Measurements from ENCODE around the gene CLNK. TPM values are rescaled to one million over a fixed set of nuclear protein-coding genes. Genes with fewer than 3 reads are reported as not detected.

The CLNK gene
- total and polyA plus RNA-seq, 5 donors from 2014 or later = 0.67 to 4.5 (median 2.5) TPM

- Mint-ChIP-seq H3K27me3 (no peaks in the 10 kb centered on the region), H3K4me1 (peaks cover 3 to 30% (median 16%) of the 10 kb centered on the region in 4 donors), H3K4me3 (peak overlapping the region in 1 of 4 donors; percentile 18), H3K36me3 (no peaks in the 10 kb centered on the region), H3K9me3 (peaks cover 0 to 3% (median 0%) of the 10 kb centered on the region in 7 donors), H3K27ac (no peak overlapping the region)
- Histone ChIP-seq H3K36me3 (ENCODE audit: control insufficient read depth, insufficient read depth, low read length) (no peaks in the 10 kb centered on the region), H3K4me3 (ENCODE audit: low read depth, low read length) (no peak overlapping the region), H3K27ac (ENCODE audit: insufficient read depth, low read length, poor library complexity, severe bottlenecking) (peak overlapping the region; percentile 66), H3K9me3 (ENCODE audit: control insufficient read depth in 2 of 2, low read length in 2 of 2) (no peaks in the 10 kb centered on the region), H3K27me3 (ENCODE audit: control insufficient read depth, insufficient read depth, low read length) (no peaks in the 10 kb centered on the region), H3K4me1 (ENCODE audit: control insufficient read depth, insufficient read depth, low read length, poor library complexity, severe bottlenecking) (peaks cover 8% of the 10 kb centered on the region)
- no peak for DNase-seq
- ATAC-seq (ENCODE audit: low read depth in 2 of 2) = no peak
Observed at GRCh38 chr4:10715696-10716095, 31.1 kb upstream of the CLNK start.

- Histone ChIP-seq H3K36me3 (ENCODE audit: control insufficient read depth, insufficient read depth, low read length) (no peaks in the 10 kb centered on the region), H3K27me3 (ENCODE audit: control insufficient read depth, insufficient read depth, low read length) (no peaks in the 10 kb centered on the region), H3K9me3 (ENCODE audit: control insufficient read depth in 2 of 2, low read length in 2 of 2) (no peaks in the 10 kb centered on the region), H3K27ac (ENCODE audit: insufficient read depth, low read length, poor library complexity, severe bottlenecking) (no peak overlapping the region), H3K4me1 (ENCODE audit: control insufficient read depth, insufficient read depth, low read length, poor library complexity, severe bottlenecking) (peaks cover 8% of the 10 kb centered on the region), H3K4me3 (ENCODE audit: low read depth, low read length) (peak overlapping the region; percentile 15)
- Mint-ChIP-seq H3K36me3 (no peaks in the 10 kb centered on the region), H3K27ac (no peak overlapping the region), H3K4me1 (peaks cover 3 to 25% (median 14%) of the 10 kb centered on the region in 4 donors), H3K9me3 (peaks cover 0 to 3% (median 0%) of the 10 kb centered on the region in 7 donors), H3K27me3 (no peaks in the 10 kb centered on the region), H3K4me3 (no peak overlapping the region)
- ATAC-seq (ENCODE audit: low read depth in 2 of 2) = no peak
- DNase-seq = no peak
Observed at GRCh38 chr4:10715135-10715534, 30.6 kb upstream of the CLNK start.

GRCh38 chr4:10713591-10713990 lies 29.0 kb upstream of the CLNK start:
- Mint-ChIP-seq H3K4me3 (no peak overlapping the region), H3K27ac (peak overlapping the region in 2 of 3 donors; percentile 21 to 32), H3K4me1 (peaks cover 3 to 16% (median 11%) of the 10 kb centered on the region in 4 donors), H3K36me3 (no peaks in the 10 kb centered on the region), H3K9me3 (peaks cover 0 to 3% (median 0%) of the 10 kb centered on the region in 7 donors), H3K27me3 (no peaks in the 10 kb centered on the region)
- no peak for DNase-seq
- no peaks in the 10 kb centered on the region for H3K36me3 ChIP-seq (ENCODE audit: control insufficient read depth, insufficient read depth, low read length)
- no peaks in the 10 kb centered on the region for H3K9me3 ChIP-seq (ENCODE audit: control insufficient read depth in 2 of 2, low read length in 2 of 2)
- no peak for ATAC-seq (ENCODE audit: low read depth in 2 of 2)
- no peak overlapping the region for H3K4me3 ChIP-seq (ENCODE audit: low read depth, low read length)
- H3K4me1 ChIP-seq (ENCODE audit: control insufficient read depth, insufficient read depth, low read length, poor library complexity, severe bottlenecking) = peaks cover 8% of the 10 kb centered on the region
- H3K27ac ChIP-seq (ENCODE audit: insufficient read depth, low read length, poor library complexity, severe bottlenecking) = no peak overlapping the region
- H3K27me3 ChIP-seq (ENCODE audit: control insufficient read depth, insufficient read depth, low read length) = no peaks in the 10 kb centered on the region

- H3K9me3 Mint-ChIP-seq = peaks cover 0 to 2% (median 0%) of the 10 kb centered on the region in 7 donors
- Histone ChIP-seq H3K36me3 (ENCODE audit: control insufficient read depth, insufficient read depth, low read length) (no peaks in the 10 kb centered on the region), H3K27me3 (ENCODE audit: control insufficient read depth, insufficient read depth, low read length) (no peaks in the 10 kb centered on the region), H3K27ac (ENCODE audit: insufficient read depth, low read length, poor library complexity, severe bottlenecking) (no peak overlapping the region), H3K9me3 (ENCODE audit: control insufficient read depth in 2 of 2, low read length in 2 of 2) (no peaks in the 10 kb centered on the region), H3K4me1 (ENCODE audit: control insufficient read depth, insufficient read depth, low read length, poor library complexity, severe bottlenecking) (no peaks in the 10 kb centered on the region), H3K4me3 (ENCODE audit: low read depth, low read length) (no peak overlapping the region)
- DNase-seq = no peak
- H3K36me3 Mint-ChIP-seq = no peaks in the 10 kb centered on the region
- no peak overlapping the region for H3K27ac Mint-ChIP-seq
- peaks cover 0 to 8% (median 2%) of the 10 kb centered on the region in 4 donors for H3K4me1 Mint-ChIP-seq
- H3K4me3 Mint-ChIP-seq = no peak overlapping the region
- H3K27me3 Mint-ChIP-seq = no peaks in the 10 kb centered on the region
- ATAC-seq (ENCODE audit: low read depth in 2 of 2) = no peak
Observed at GRCh38 chr4:10706236-10706635, 21.7 kb upstream of the CLNK start.

- no peak for DNase-seq
- Histone ChIP-seq H3K9me3 (ENCODE audit: control insufficient read depth in 2 of 2, low read length in 2 of 2) (no peaks in the 10 kb centered on the region), H3K4me1 (ENCODE audit: control insufficient read depth, insufficient read depth, low read length, poor library complexity, severe bottlenecking) (no peaks in the 10 kb centered on the region), H3K27me3 (ENCODE audit: control insufficient read depth, insufficient read depth, low read length) (no peaks in the 10 kb centered on the region), H3K27ac (ENCODE audit: insufficient read depth, low read length, poor library complexity, severe bottlenecking) (no peak overlapping the region), H3K36me3 (ENCODE audit: control insufficient read depth, insufficient read depth, low read length) (no peaks in the 10 kb centered on the region), H3K4me3 (ENCODE audit: low read depth, low read length) (no peak overlapping the region)
- Mint-ChIP-seq H3K4me3 (no peak overlapping the region), H3K4me1 (peaks cover 0 to 8% (median 2%) of the 10 kb centered on the region in 4 donors), H3K27me3 (no peaks in the 10 kb centered on the region), H3K36me3 (no peaks in the 10 kb centered on the region), H3K9me3 (peaks cover 0 to 2% (median 0%) of the 10 kb centered on the region in 7 donors), H3K27ac (peak overlapping the region in 1 of 3 donors; percentile 22)
- ATAC-seq (ENCODE audit: low read depth in 2 of 2) = no peak
Observed at GRCh38 chr4:10704430-10704810, 19.9 kb upstream of the CLNK start.

GRCh38 chr4:10703766-10704429 lies 19.3 kb upstream of the CLNK start:
- no peaks in the 10 kb centered on the region for H3K27me3 ChIP-seq (ENCODE audit: control insufficient read depth, insufficient read depth, low read length)
- DNase-seq = no peak
- H3K4me3 ChIP-seq (ENCODE audit: low read depth, low read length) = no peak overlapping the region
- H3K27me3 Mint-ChIP-seq = no peaks in the 10 kb centered on the region
- H3K4me3 Mint-ChIP-seq = no peak overlapping the region
- ATAC-seq (ENCODE audit: low read depth in 2 of 2) = no peak
- peaks cover 0 to 8% (median 2%) of the 10 kb centered on the region in 4 donors for H3K4me1 Mint-ChIP-seq
- no peaks in the 10 kb centered on the region for H3K9me3 ChIP-seq (ENCODE audit: control insufficient read depth in 2 of 2, low read length in 2 of 2)
- H3K36me3 Mint-ChIP-seq = no peaks in the 10 kb centered on the region
- no peaks in the 10 kb centered on the region for H3K4me1 ChIP-seq (ENCODE audit: control insufficient read depth, insufficient read depth, low read length, poor library complexity, severe bottlenecking)
- H3K27ac Mint-ChIP-seq = peak overlapping the region in 2 of 3 donors; percentile 2 to 23
- peaks cover 0 to 5% (median 0%) of the 10 kb centered on the region in 7 donors for H3K9me3 Mint-ChIP-seq
- H3K27ac ChIP-seq (ENCODE audit: insufficient read depth, low read length, poor library complexity, severe bottlenecking) = no peak overlapping the region
- no peaks in the 10 kb centered on the region for H3K36me3 ChIP-seq (ENCODE audit: control insufficient read depth, insufficient read depth, low read length)

- H3K4me1 Mint-ChIP-seq = peaks cover 0 to 4% (median 2%) of the 10 kb centered on the region in 4 donors
- H3K36me3 Mint-ChIP-seq = no peaks in the 10 kb centered on the region
- H3K27me3 Mint-ChIP-seq = no peaks in the 10 kb centered on the region
- no peaks in the 10 kb centered on the region for H3K4me1 ChIP-seq (ENCODE audit: control insufficient read depth, insufficient read depth, low read length, poor library complexity, severe bottlenecking)
- peaks cover 0 to 5% (median 0%) of the 10 kb centered on the region in 7 donors for H3K9me3 Mint-ChIP-seq
- no peak overlapping the region for H3K27ac Mint-ChIP-seq
- DNase-seq (no peak), ATAC-seq (ENCODE audit: low read depth in 2 of 2) (no peak)
- no peak overlapping the region for H3K27ac ChIP-seq (ENCODE audit: insufficient read depth, low read length, poor library complexity, severe bottlenecking)
- H3K4me3 Mint-ChIP-seq = no peak overlapping the region
- no peaks in the 10 kb centered on the region for H3K36me3 ChIP-seq (ENCODE audit: control insufficient read depth, insufficient read depth, low read length)
- no peaks in the 10 kb centered on the region for H3K27me3 ChIP-seq (ENCODE audit: control insufficient read depth, insufficient read depth, low read length)
- no peaks in the 10 kb centered on the region for H3K9me3 ChIP-seq (ENCODE audit: control insufficient read depth in 2 of 2, low read length in 2 of 2)
- H3K4me3 ChIP-seq (ENCODE audit: low read depth, low read length) = no peak overlapping the region
Observed at GRCh38 chr4:10703156-10703555, 18.6 kb upstream of the CLNK start.
